Hepatocyte (in vitro differentiated cells): ENCODE results near the gene PRR32. TPM values are rescaled to one million over a fixed set of nuclear protein-coding genes. Genes with fewer than 3 reads are reported as not detected.
"Not testable (repeated sequence)": the region's sequence is repeated elsewhere in the genome, so short reads cannot be mapped to it uniquely, and the experiment has no call there.

Source experiments
- DNase-seq: peaks from one replicate; pipeline ENCODE4 v3.0.0-alpha.2; 2016; ENCODE audit warnings: low spot score
- H2AFZ ChIP-seq: fragments of 200-600 bp; sonication (generic); 2 replicates; pipeline ENCODE4 v1.6.0; 2016; ENCODE audit warnings: antibody characterized with exemption, mild to moderate bottlenecking
- H3K27ac ChIP-seq: fragments of 200-600 bp; sonication (generic); 2 replicates; pipeline ENCODE4 v1.5.1; 2016; ENCODE audit warnings: mild to moderate bottlenecking
- H3K27me3 ChIP-seq: fragments of 200-600 bp; sonication (generic); 2 replicates; pipeline ENCODE4 v1.6.1; 2016
- H3K36me3 ChIP-seq: fragments of 200-600 bp; sonication (generic); replicated peaks from 2 replicates; pipeline ENCODE4 v1.5.1; 2016; ENCODE audit warnings: low read depth; ENCODE audit not compliant: insufficient read depth
- H3K4me1 ChIP-seq: fragments of 200-600 bp; sonication (generic); 2 replicates; pipeline ENCODE4 v1.5.1; 2016; ENCODE audit warnings: mild to moderate bottlenecking, moderate library complexity; ENCODE audit not compliant: insufficient read depth
- H3K4me2 ChIP-seq: fragments of 200-600 bp; sonication (generic); 2 replicates; pipeline ENCODE4 v1.6.0; 2016
- H3K4me3 ChIP-seq: fragments of 200-600 bp; sonication (generic); 2 replicates; pipeline ENCODE4 v1.5.1; 2016; ENCODE audit warnings: mild to moderate bottlenecking
- H3K79me2 ChIP-seq: fragments of 200-600 bp; sonication (generic); 2 replicates; pipeline ENCODE4 v1.6.0; 2017; ENCODE audit warnings: mild to moderate bottlenecking
- H3K9me2 ChIP-seq: fragments of 200-600 bp; sonication (generic); replicated peaks from 2 replicates; pipeline ENCODE4 v1.6.0; 2017; ENCODE audit warnings: mild to moderate bottlenecking; ENCODE audit not compliant: insufficient read depth
- H3K9me3 ChIP-seq: fragments of 200-600 bp; sonication (generic); 2 replicates; pipeline ENCODE4 v1.5.1; 2016; ENCODE audit warnings: low read depth, mild to moderate bottlenecking
- H4K20me1 ChIP-seq: fragments of 200-600 bp; sonication (generic); 2 replicates; pipeline ENCODE4 v1.6.0; 2016; ENCODE audit warnings: mild to moderate bottlenecking; ENCODE audit not compliant: insufficient read depth, poor library complexity, severe bottlenecking
- CTCF ChIP-seq: fragments of 200-600 bp; sonication (generic); IDR thresholded peaks from 2 replicates; pipeline ENCODE4 v1.5.1; 2016; ENCODE audit warnings: antibody characterized with exemption, mild to moderate bottlenecking; ENCODE audit not compliant: poor library complexity
- EZH2 ChIP-seq: fragments of 200-600 bp; sonication (generic); IDR thresholded peaks from 2 replicates; pipeline ENCODE4 v1.6.1; 2016; ENCODE audit warnings: antibody characterized with exemption, mild to moderate bottlenecking, borderline replicate concordance
- EZH2phosphoT487 ChIP-seq: fragments of 200-600 bp; sonication (generic); IDR thresholded peaks from one replicate; pipeline ENCODE4 v1.6.1; 2018; ENCODE audit warnings: antibody characterized with exemption, mild to moderate bottlenecking, low read depth, moderate library complexity; ENCODE audit not compliant: unreplicated experiment, severe bottlenecking
- WGBS: methylation state at CpG from one replicate; pipeline ENCODE4 v1.1.6; 2016; ENCODE audit warnings: low lambda C conversion rate; ENCODE audit errors: missing lambda C conversion rate; 5-methylcytosine and 5-hydroxymethylcytosine counted together
- polyA plus RNA-seq: library from polyadenylated mRNA; unstranded; fragments of >200 nt; fragmentation: Nextera tagmentation; extraction: Ambion mirVana; gene quantifications from 2 replicates; pipeline ENCODE4 v1.2.1, GENCODE V29; 2016
- total RNA-seq: library from RNA; depleted of rRNA; stranded (reverse); fragments of >200 nt; gene quantifications from 2 replicates; pipeline ENCODE4 v1.2.3, GENCODE V29; 2014

The PRR32 gene
- total RNA-seq (not detected in 2 replicates), polyA plus RNA-seq (not detected in 2 replicates)

GRCh38 chrX:126819429-126819828 is at the start of gene PRR32:
TSS of gene PRR32 (plus strand) at chrX:126819729. CDS start at chrX:126819844, 115 bp downstream.
- Histone ChIP-seq H3K4me3 (no peak within 1 kb of the TSS), H3K27me3 (no peaks in the 10 kb centered on the region), H2AFZ (no peak within 1 kb of the TSS), H3K27ac (no peak within 1 kb of the TSS), H3K9me2 (no peaks in the 10 kb centered on the region), H3K4me2 (no peak within 1 kb of the TSS), H3K79me2 (no peaks in the 10 kb centered on the region), H4K20me1 (no peaks in the 10 kb centered on the region), H3K9me3 (no peaks in the 10 kb centered on the region), H3K4me1 (no peaks in the 10 kb centered on the region), H3K36me3 (no peaks in the 10 kb centered on the region)
- TF ChIP-seq CTCF (no peak), EZH2phosphoT487 (no peak), EZH2 (no peak)
- no peak for DNase-seq

- H3K4me1 ChIP-seq: no peaks in the 10 kb centered on the region
- no peaks in the 10 kb centered on the region for H3K79me2 ChIP-seq
- H3K27me3 ChIP-seq: no peaks in the 10 kb centered on the region
- 28% methylated on average over 5 of the region's 5 CpGs for WGBS
- no peaks in the 10 kb centered on the region for H4K20me1 ChIP-seq
- H3K27ac ChIP-seq: no peak overlapping the region
- no peaks in the 10 kb centered on the region for H3K9me2 ChIP-seq
- no peak overlapping the region for H3K4me2 ChIP-seq
- no peak overlapping the region for H2AFZ ChIP-seq
- H3K9me3 ChIP-seq: no peaks in the 10 kb centered on the region
- DNase-seq: peak; percentile 21
- no peak overlapping the region for H3K4me3 ChIP-seq
- TF ChIP-seq CTCF (peak; percentile 52), EZH2phosphoT487 (no peak), EZH2 (no peak)
- H3K36me3 ChIP-seq: no peaks in the 10 kb centered on the region
These were observed 49.4 kb upstream of the PRR32 start for GRCh38 chrX:126770179-126770578.

GRCh38 chrX:126785539-126785938 is 34.0 kb upstream of the PRR32 start:
- H3K9me3 ChIP-seq: no peaks in the 10 kb centered on the region
- no peaks in the 10 kb centered on the region for H3K36me3 ChIP-seq
- no peak for DNase-seq
- no peaks in the 10 kb centered on the region for H3K79me2 ChIP-seq
- H3K27me3 ChIP-seq: no peaks in the 10 kb centered on the region
- TF ChIP-seq EZH2 (no peak), CTCF (no peak), EZH2phosphoT487 (no peak)
- no peak overlapping the region for H3K27ac ChIP-seq
- H3K4me3 ChIP-seq: no peak overlapping the region
- no peaks in the 10 kb centered on the region for H3K9me2 ChIP-seq
- H2AFZ ChIP-seq: no peak overlapping the region
- H3K4me1 ChIP-seq: no peaks in the 10 kb centered on the region
- 95% methylated on average over 2 of the region's 2 CpGs for WGBS
- H3K4me2 ChIP-seq: no peak overlapping the region
- no peaks in the 10 kb centered on the region for H4K20me1 ChIP-seq

- H3K27me3 ChIP-seq: no peaks in the 10 kb centered on the region
- no peaks in the 10 kb centered on the region for H4K20me1 ChIP-seq
- H3K36me3 ChIP-seq: no peaks in the 10 kb centered on the region
- TF ChIP-seq EZH2phosphoT487 (no peak), CTCF (no peak), EZH2 (no peak)
- no peaks in the 10 kb centered on the region for H3K9me2 ChIP-seq
- no peaks in the 10 kb centered on the region for H3K4me1 ChIP-seq
- no peak overlapping the region for H3K27ac ChIP-seq
- H2AFZ ChIP-seq: no peak overlapping the region
- no peak overlapping the region for H3K4me2 ChIP-seq
- no peak for DNase-seq
- no peak overlapping the region for H3K4me3 ChIP-seq
- no peaks in the 10 kb centered on the region for H3K9me3 ChIP-seq
- H3K79me2 ChIP-seq: no peaks in the 10 kb centered on the region
- 67% methylated on average over 1 of the region's 1 CpG for WGBS
These were observed 20.5 kb upstream of the PRR32 start for GRCh38 chrX:126799059-126799458.

GRCh38 chrX:126806784-126807183 is 12.7 kb upstream of the PRR32 start:
- H2AFZ ChIP-seq, H3K4me2 ChIP-seq, DNase-seq, H3K27ac ChIP-seq, H3K27me3 ChIP-seq, H3K4me3 ChIP-seq, H4K20me1 ChIP-seq, H3K9me3 ChIP-seq, H3K4me1 ChIP-seq, H3K36me3 ChIP-seq, H3K79me2 ChIP-seq, H3K9me2 ChIP-seq: not testable (repeated sequence)
- WGBS: 78% methylated on average over 3 of the region's 3 CpGs
